HepG2 (cell line): ENCODE data around the gene VCP. TPM values are rescaled to one million over a fixed set of nuclear protein-coding genes. Genes with fewer than 3 reads are reported as not detected.

Experiments
- ASH2L ChIP-seq: fragments of 300-600, 200-600 bp; sonication (generic); IDR thresholded peaks from 2 replicates; pipeline ENCODE4 v1.7.0; 2017; ENCODE audit warnings: low read depth, mild to moderate bottlenecking, moderate library complexity, mixed read lengths, low read length; ENCODE audit not compliant: insufficient read length
- GTF2F1 ChIP-seq: fragments of 150-350 bp; IDR thresholded peaks from 2 replicates; pipeline ENCODE4 v1.6.1; 2014; ENCODE audit warnings: low read length
- KLF16 ChIP-seq, 2 experiments: sonication (generic) in 1 of 2; formaldehyde crosslinking in 1 of 2; IDR thresholded peaks; 2 replicates each; pipeline versions ENCODE4 v1.6.1 to v1.8.0; 2016 to 2023; ENCODE audit warnings: missing genetic modification reagents in 2 of 2, missing compliant biosample characterization in 1 of 2
- MTA3 ChIP-seq: sonication (generic); formaldehyde crosslinking; IDR thresholded peaks from 2 replicates; pipeline ENCODE4 v1.4.0; 2020; ENCODE audit warnings: missing genetic modification reagents
- PHF5A ChIP-seq: IDR thresholded peaks from one replicate; pipeline ENCODE4 v1.6.1; 2018; ENCODE audit warnings: low read depth, missing genetic modification reagents; ENCODE audit not compliant: unreplicated experiment
- RELA ChIP-seq: sonication (generic); formaldehyde crosslinking; IDR thresholded peaks from 2 replicates; pipeline ENCODE4 v1.4.0; 2020; ENCODE audit warnings: missing genetic modification reagents
- SOX13 ChIP-seq, 3 experiments: fragments of 450-650 bp in 1 of 3; sonication (generic) in 1 of 3; formaldehyde crosslinking in 1 of 3; IDR thresholded peaks in 2 of 3; conservative IDR thresholded peaks in 1 of 3; 2 replicates each; pipeline versions ENCODE4 v1.5.0 to v1.6.1; 2016 to 2020; ENCODE audit warnings: antibody characterized with exemption in 1 of 3, mild to moderate bottlenecking in 1 of 3, missing compliant biosample characterization in 1 of 3, missing genetic modification reagents in 1 of 3, moderate library complexity in 1 of 3
- SP1 ChIP-seq, 2 experiments: fragments of 450-650 bp in 1 of 2; sonication (generic) in 1 of 2; formaldehyde crosslinking in 1 of 2; IDR thresholded peaks; 2 replicates each; pipeline versions ENCODE4 v1.4.0 to v1.6.1; 2016 to 2020; ENCODE audit warnings: missing genetic modification reagents in 1 of 2
- SRY ChIP-seq: sonication (generic); formaldehyde crosslinking; IDR thresholded peaks from 2 replicates; pipeline ENCODE4 v1.8.0; 2022; ENCODE audit warnings: mild to moderate bottlenecking, missing genetic modification reagents
- ZNF292 ChIP-seq: sonication (generic); formaldehyde crosslinking; IDR thresholded peaks from 2 replicates; pipeline ENCODE4 v1.8.1; 2022; ENCODE audit warnings: mild to moderate bottlenecking, low read depth, missing genetic modification reagents, borderline replicate concordance
- ZNF44 ChIP-seq: sonication (generic); formaldehyde crosslinking; IDR thresholded peaks from 2 replicates; pipeline ENCODE4 v1.5.1; 2020; ENCODE audit warnings: mild to moderate bottlenecking, missing genetic modification reagents
- ZNF510 ChIP-seq: sonication (generic); formaldehyde crosslinking; IDR thresholded peaks from 2 replicates; pipeline ENCODE4 v1.4.0; 2020; ENCODE audit warnings: low read depth, mild to moderate bottlenecking, missing genetic modification reagents
- ZNF572 ChIP-seq: sonication (generic); formaldehyde crosslinking; IDR thresholded peaks from 2 replicates; pipeline ENCODE4 v1.5.1; 2020; ENCODE audit warnings: mild to moderate bottlenecking, missing genetic modification reagents
- ZNF672 ChIP-seq: sonication (generic); formaldehyde crosslinking; IDR thresholded peaks from 2 replicates; pipeline ENCODE4 v1.8.1; 2022; ENCODE audit warnings: missing genetic modification reagents
- ZNF761 ChIP-seq: sonication (generic); formaldehyde crosslinking; conservative IDR thresholded peaks from 2 replicates; pipeline ENCODE4 v1.4.0; 2020; ENCODE audit warnings: mild to moderate bottlenecking, missing genetic modification reagents
- ZNF772 ChIP-seq: sonication (generic); formaldehyde crosslinking; IDR thresholded peaks from 2 replicates; pipeline ENCODE4 v1.5.0; 2020; ENCODE audit warnings: mild to moderate bottlenecking, missing genetic modification reagents
- polyA plus RNA-seq, 8 experiments: library from polyadenylated mRNA; depleted of rRNA in 3 of 8; stranded (reverse) in 7 of 8; unstranded in 1 of 8; fragments of >200 nt; fragmentation: Illumina TruSeq in 4 of 8; extraction: Trizol in 4 of 8; gene quantifications; 2 replicates each; pipeline versions ENCODE4 v1.2.1 to v1.2.3, GENCODE V29; 2011 to 2016; ENCODE audit warnings: low read depth in 4 of 8, missing spikeins in 1 of 8, mixed read lengths in 1 of 8; ENCODE audit not compliant: insufficient read depth in 1 of 8
- total RNA-seq, 5 experiments: library from RNA; depleted of rRNA; stranded (reverse); fragments of >200 nt; fragmentation: Illumina TruSeq; extraction: Trizol; gene quantifications; 2 replicates each; pipeline ENCODE4 v1.2.3, GENCODE V29; 2016; ENCODE audit warnings: low read depth in 1 of 5
- TF ChIP-seq, protein P1 (sequence below), 2 experiments: fragments of 450-650 bp in 1 of 2; sonication (generic) in 1 of 2; formaldehyde crosslinking; IDR thresholded peaks; 2 replicates each; pipeline versions ENCODE4 v1.5.0 to v1.8.0; 2020 to 2022; ENCODE audit warnings: mild to moderate bottlenecking in 1 of 2, missing genetic modification reagents in 1 of 2
- TF ChIP-seq, protein P2 (sequence below): sonication (generic); formaldehyde crosslinking; IDR thresholded peaks from 2 replicates; pipeline ENCODE4 v1.5.1; 2020; ENCODE audit warnings: mild to moderate bottlenecking, missing genetic modification reagents, moderate library complexity
- TF ChIP-seq, protein P3 (sequence below): sonication (generic); formaldehyde crosslinking; IDR thresholded peaks from 2 replicates; pipeline ENCODE4 v1.4.0; 2020; ENCODE audit warnings: missing genetic modification reagents
- TF ChIP-seq, protein P4 (sequence below): fragments of 450-650 bp; IDR thresholded peaks from 2 replicates; pipeline ENCODE4 v1.6.1; 2016

The VCP gene
- total and polyA plus RNA-seq, 2 of the 13 experiments (the other 11 are each of a cell fraction or from before 2014, with no cell fraction given), result 143 to 391 TPM

DNA sequence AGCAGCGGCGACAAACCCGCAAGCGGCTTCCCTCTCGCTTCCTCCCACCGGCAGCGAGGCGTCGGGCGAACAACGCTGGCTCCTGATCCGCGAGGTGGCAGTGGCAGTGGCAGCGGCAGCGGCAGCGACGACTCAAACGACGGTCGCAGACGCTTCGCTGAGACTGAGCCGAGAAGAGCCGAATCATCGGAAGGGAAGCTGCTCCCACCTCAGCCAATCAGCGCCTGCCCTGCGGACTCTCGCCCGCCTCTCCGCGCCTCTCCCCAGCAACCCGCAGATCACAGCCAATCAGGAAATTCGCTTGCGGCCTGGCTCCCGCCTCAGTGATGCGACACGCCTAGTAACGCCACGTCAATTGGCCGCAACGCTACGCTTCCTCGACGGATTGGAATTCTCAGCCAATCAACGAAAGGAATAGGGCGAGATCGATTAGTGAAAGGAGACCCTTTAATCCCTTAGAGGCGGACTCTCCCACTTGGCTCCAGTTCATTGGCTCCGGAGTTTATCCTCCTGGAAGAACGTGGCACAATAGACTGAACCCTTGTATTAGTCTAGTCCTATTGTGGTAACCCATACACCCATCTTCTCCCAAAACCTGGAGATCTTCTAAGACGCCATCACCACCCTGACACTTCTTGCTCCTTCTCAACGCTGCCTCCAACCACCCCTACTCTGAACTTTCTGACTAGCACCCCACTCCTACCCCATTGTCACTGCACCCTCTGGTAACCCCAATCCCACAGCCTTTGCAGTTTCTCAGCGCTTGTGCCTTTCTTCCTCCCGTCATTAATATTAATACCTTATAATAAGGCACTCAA is at the start of gene VCP (continued):
- TF ChIP-seq, protein P1, sequence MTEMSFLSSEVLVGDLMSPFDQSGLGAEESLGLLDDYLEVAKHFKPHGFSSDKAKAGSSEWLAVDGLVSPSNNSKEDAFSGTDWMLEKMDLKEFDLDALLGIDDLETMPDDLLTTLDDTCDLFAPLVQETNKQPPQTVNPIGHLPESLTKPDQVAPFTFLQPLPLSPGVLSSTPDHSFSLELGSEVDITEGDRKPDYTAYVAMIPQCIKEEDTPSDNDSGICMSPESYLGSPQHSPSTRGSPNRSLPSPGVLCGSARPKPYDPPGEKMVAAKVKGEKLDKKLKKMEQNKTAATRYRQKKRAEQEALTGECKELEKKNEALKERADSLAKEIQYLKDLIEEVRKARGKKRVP (CRISPR knock-in tag; IDR thresholded peaks at IDR 0.05), result no peak
- TF ChIP-seq ZNF510 (CRISPR knock-in tag) (no peak), ASH2L (peak; percentile 68), SRY (CRISPR knock-in tag) (no peak), ZNF572 (no peak), PHF5A (CRISPR knock-in tag) (no peak), SP1 (IDR thresholded peaks at IDR 0.05) (no peak), SP1 (CRISPR knock-in tag; IDR thresholded peaks at IDR 0.05) (peak; percentile 56), ZNF761 (no peak), GTF2F1 (no peak), ZNF672 (CRISPR knock-in tag) (no peak), ZNF44 (CRISPR knock-in tag) (no peak; the same call in 1 of the 2 replicates), KLF16 (CRISPR knock-in tag; IDR thresholded peaks at IDR 0.05) (0 out of 4 replicates have a peak, but pooled peaks of 1 of the 2 experiments have one; percentile 13), MTA3 (CRISPR knock-in tag) (no peak), SOX13 (IDR thresholded peaks at IDR 0.05) (no peak), SOX13 (CRISPR knock-in tag; conservative IDR thresholded peaks at IDR 0.05 in 1 of 2, IDR thresholded peaks at IDR 0.05 in 1 of 2) (no peak), ZNF772 (CRISPR knock-in tag) (peak; percentile 89; the same call in 1 of the 2 replicates), RELA (CRISPR knock-in tag) (peak; percentile 62; the same call in 1 of the 2 replicates), ZNF292 (no peak)
- TF ChIP-seq, protein P2, sequence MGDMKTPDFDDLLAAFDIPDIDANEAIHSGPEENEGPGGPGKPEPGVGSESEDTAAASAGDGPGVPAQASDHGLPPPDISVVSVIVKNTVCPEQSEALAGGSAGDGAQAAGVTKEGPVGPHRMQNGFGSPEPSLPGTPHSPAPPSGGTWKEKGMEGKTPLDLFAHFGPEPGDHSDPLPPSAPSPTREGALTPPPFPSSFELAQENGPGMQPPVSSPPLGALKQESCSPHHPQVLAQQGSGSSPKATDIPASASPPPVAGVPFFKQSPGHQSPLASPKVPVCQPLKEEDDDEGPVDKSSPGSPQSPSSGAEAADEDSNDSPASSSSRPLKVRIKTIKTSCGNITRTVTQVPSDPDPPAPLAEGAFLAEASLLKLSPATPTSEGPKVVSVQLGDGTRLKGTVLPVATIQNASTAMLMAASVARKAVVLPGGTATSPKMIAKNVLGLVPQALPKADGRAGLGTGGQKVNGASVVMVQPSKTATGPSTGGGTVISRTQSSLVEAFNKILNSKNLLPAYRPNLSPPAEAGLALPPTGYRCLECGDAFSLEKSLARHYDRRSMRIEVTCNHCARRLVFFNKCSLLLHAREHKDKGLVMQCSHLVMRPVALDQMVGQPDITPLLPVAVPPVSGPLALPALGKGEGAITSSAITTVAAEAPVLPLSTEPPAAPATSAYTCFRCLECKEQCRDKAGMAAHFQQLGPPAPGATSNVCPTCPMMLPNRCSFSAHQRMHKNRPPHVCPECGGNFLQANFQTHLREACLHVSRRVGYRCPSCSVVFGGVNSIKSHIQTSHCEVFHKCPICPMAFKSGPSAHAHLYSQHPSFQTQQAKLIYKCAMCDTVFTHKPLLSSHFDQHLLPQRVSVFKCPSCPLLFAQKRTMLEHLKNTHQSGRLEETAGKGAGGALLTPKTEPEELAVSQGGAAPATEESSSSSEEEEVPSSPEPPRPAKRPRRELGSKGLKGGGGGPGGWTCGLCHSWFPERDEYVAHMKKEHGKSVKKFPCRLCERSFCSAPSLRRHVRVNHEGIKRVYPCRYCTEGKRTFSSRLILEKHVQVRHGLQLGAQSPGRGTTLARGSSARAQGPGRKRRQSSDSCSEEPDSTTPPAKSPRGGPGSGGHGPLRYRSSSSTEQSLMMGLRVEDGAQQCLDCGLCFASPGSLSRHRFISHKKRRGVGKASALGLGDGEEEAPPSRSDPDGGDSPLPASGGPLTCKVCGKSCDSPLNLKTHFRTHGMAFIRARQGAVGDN (CRISPR knock-in tag), result peak; percentile 75
- TF ChIP-seq, protein P3, sequence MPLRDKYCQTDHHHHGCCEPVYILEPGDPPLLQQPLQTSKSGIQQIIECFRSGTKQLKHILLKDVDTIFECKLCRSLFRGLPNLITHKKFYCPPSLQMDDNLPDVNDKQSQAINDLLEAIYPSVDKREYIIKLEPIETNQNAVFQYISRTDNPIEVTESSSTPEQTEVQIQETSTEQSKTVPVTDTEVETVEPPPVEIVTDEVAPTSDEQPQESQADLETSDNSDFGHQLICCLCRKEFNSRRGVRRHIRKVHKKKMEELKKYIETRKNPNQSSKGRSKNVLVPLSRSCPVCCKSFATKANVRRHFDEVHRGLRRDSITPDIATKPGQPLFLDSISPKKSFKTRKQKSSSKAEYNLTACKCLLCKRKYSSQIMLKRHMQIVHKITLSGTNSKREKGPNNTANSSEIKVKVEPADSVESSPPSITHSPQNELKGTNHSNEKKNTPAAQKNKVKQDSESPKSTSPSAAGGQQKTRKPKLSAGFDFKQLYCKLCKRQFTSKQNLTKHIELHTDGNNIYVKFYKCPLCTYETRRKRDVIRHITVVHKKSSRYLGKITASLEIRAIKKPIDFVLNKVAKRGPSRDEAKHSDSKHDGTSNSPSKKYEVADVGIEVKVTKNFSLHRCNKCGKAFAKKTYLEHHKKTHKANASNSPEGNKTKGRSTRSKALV, result no peak
- TF ChIP-seq, protein P4, sequence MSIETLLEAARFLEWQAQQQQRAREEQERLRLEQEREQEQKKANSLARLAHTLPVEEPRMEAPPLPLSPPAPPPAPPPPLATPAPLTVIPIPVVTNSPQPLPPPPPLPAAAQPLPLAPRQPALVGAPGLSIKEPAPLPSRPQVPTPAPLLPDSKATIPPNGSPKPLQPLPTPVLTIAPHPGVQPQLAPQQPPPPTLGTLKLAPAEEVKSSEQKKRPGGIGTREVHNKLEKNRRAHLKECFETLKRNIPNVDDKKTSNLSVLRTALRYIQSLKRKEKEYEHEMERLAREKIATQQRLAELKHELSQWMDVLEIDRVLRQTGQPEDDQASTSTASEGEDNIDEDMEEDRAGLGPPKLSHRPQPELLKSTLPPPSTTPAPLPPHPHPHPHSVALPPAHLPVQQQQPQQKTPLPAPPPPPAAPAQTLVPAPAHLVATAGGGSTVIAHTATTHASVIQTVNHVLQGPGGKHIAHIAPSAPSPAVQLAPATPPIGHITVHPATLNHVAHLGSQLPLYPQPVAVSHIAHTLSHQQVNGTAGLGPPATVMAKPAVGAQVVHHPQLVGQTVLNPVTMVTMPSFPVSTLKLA, result no peak
